CD4-positive, alpha-beta T cell treated with Interleukin-6 at 100 ng/mL for 8 hours (primary cell): Measurements from ENCODE around the gene DPY19L1.
"Not testable (repeated sequence)": the region's sequence is repeated elsewhere in the genome, so short reads cannot be mapped to it uniquely, and the experiment has no call there.

Experiments used
- DNase-seq: peaks from one replicate; pipeline ENCODE4 v3.0.0-alpha.2; 2020; ENCODE audit warnings: mixed read lengths, low spot score

The DPY19L1 gene

DNA sequence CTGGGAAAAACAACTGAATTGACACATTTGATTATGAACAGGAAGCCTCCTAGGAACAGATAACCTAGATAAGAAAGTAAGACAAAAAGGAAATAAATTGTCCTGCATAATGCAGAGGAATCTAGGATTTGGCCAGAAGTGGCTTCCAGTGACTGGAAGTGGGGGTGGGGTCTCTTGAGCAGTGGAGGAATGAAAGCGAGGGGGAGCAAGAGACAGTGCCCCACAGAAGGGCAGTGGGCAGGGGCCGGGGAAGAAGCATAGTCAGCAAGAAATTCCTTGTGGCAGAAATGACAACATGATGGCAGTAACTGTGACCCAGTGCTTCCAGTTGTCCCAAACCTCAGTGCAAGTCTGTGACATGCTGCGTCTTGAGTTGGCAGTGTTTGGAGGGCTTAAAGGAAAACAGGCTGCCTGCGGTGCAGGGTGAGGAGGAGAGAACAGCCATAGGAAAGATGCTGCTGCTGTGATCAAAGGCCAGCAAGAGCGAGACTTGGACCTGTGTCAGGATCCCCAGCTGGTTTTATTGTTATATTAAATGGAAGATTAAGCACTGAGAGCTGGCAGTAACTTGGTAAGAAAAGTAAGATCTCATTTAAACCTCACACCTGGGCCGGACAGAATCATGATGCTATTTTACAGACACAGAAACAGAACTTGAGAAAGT, 119.0 kb downstream of the DPY19L1 start:
- not testable (repeated sequence) for DNase-seq

- DNase-seq, result not testable (repeated sequence)
Measured at GRCh38 chr7:34917515-34917914, 119.8 kb downstream of the DPY19L1 start.

- DNase-seq, result no peak
Measured at GRCh38 chr7:34916267-34916666, 121.0 kb downstream of the DPY19L1 start.

GRCh38 chr7:34912236-34912635, 125.0 kb downstream of the DPY19L1 start:
- DNase-seq, result no peak

GRCh38 chr7:34906266-34906850, 130.9 kb downstream of the DPY19L1 start:
- not testable (repeated sequence) for DNase-seq

DNA sequence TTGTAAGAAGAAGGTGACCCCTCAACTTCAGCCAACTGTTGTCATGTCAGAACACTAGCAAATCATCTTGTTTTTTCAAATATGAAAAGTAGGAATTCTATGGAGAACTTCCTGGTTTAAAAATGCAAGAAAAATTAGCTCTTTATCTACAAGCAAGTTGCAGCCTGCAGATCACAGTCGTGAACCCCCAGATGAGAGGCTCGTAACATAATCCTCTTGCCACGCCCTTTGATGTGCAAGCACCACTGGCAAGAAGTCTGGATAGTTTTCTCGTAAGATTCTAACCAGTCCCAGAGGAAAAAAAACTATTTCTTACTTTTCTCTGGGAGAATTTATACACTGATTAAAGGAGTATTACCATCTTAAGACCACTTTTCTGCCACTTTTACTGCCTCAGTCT, 132.3 kb downstream of the DPY19L1 start:
- DNase-seq, result no peak

DNA sequence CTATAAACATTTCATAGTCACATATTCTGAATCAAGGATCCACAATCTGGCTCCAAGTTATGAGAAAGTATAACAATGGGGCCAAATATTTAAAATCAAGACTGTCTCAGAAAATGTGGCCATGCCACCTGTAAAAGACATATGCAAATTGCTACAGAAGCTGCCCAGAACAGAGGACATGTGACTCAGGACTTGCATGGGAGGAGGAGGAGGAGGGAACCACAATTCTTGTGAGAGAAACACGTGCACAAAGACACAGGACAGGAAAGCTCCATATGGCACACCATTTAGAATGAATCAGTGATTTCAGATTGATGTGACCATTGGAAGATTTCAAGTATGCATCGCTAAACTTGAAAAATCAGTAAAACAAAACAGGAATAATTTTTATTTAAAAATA, 133.4 kb downstream of the DPY19L1 start:
- DNase-seq, result not testable (repeated sequence)

DNA sequence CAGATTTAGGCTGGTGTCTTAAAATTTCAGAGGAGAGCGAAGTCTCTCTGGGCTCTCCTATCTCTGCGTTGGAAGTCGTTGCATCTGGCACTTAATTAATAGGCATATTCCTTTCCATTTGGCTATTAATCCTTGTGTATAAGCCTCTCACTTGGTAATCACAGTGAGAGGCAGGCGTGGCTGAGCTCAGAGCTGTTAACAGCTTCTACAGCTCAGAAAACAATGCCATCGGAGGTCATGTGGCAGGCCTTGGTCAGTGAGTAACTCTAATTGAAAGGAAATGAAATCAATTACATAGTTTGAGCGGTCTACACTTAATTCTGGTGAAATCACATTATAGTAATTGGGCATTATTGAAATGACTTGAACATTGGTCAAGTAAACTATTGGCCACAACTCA, 135.1 kb downstream of the DPY19L1 start:
- DNase-seq, result no peak

DNA sequence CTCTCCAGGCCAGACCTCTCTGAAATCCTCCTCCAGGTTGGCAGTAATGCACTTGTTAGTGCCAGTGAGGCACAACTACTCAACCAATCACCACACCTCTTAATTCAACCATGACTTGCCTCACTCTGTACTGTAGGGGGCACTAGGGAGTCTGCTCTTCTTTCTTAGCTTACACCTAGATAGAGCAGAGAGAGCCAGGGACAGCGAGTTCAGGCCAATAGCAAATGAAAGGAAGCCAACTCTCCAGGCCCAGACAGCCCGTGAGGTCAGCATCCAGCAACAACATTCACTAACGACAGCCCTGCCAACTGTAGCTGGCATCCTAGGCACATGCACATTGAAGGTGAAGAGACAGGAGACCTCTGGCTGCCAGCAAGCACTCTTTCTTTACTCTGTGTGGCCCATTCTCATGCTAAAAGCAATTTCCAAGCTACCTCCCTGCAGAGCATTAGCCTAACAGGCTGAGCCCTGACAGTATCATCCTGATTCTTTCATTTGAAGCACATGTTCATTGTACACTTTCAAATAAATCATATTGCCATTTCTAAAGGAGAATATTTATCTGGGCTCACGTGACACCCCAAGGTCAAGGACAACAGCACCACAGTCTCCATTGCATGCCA, 136.3 kb downstream of the DPY19L1 start:
- no peak for DNase-seq

DNA sequence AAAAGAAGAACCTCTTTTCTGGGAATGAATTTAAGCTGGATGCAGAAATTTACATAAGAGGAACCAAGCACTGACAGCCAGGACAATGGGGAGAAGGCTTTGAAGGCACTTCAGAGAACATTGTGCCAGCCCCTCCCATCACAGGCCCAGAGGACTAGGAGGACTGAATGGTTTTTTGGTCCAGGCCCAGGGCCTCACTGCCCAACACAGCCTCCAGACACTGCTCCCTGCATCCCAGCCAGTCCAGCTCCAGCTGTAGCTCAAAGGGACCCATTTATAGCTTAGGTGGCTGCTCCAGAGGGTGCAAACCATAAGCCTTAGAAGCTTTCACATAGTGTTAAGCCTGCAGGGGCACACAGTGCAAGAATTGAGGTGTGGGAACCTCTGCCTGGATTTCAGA, 142.1 kb downstream of the DPY19L1 start:
- DNase-seq, result no peak

DNA sequence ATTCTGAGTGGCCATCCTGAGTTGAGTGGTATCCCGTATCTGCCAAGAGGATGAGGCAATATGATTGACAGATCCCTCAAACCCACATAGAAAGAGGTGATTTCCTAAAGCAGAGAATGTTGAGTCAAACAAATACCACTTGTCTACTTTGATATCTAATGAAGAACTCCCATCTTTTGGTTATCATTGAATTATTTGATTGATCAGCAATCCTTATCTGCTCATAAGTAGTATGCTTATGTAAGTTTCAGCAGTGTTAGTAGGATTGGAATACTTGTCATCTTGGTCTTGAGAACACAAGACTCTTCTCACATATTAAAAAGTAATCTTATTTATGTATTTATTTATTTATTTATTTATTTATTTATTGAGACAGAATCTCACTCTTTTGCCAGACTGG, 147.3 kb downstream of the DPY19L1 start:
- DNase-seq, result no peak

- DNase-seq, result no peak
Measured at GRCh38 chr7:34886856-34887255, 150.4 kb downstream of the DPY19L1 start.

DNA sequence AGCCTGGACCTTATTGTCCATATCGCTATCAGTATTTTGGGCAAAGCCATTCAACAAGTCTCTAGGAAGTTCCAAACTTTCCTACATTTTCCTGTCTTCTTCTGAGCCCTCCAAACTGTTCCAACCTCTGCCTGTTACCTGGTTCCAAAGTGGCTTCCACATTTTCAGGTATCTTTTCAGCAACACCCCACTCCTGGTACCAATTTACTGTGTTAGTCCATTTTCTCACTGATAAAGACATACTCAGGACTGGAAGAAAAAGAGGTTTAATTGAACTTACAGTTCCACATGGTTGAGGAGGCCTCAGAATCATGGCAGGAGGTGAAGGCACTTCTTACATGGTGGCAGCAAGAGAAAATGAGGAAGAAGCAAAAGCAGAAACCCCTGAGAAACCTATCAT, 153.4 kb downstream of the DPY19L1 start:
- not testable (repeated sequence) for DNase-seq

GRCh38 chr7:34879871-34880270, 157.4 kb downstream of the DPY19L1 start:
- DNase-seq, result no peak

DNA sequence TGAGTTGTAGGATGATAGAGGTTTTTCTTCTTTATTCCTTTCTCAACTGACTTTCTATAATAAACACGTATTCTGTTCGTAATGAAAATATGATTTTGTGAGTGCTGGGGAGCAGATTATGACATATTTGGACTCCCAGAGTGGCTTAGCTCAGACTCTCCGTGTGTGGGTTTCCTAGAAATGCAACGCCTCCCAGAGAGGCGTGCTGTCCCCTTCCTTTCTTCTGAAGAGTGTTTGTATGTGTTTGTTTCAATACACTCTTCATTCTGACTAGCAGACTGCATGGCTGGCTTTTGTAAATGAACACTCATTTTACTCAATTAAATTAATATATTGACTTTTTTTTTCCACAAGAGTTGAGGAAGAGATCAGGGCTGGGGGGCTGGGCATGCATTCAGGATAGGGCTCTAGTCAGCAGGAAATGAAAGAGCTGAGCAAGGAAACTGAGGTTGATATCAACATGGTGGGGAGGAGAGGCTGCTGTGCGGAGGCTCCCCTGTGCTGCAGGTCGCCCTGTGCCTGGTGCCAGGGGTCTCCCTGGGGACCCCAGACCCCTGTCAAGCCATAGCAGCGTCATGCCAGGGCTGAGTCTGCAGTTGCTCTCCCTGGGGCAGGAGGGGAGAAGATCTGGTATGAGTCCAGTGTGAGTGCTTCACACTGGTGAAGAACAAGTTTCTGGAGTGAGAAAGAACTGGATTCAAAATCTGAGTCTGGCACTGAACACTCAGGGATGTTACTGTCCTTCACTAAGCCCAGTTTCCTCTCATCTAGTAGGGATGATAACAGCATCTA, 158.1 kb downstream of the DPY19L1 start:
- not testable (repeated sequence) for DNase-seq
